SK-N-SH (cell line): ENCODE measurements around the gene TIA1.

Experiments used
- EZH2phosphoT487 ChIP-seq: fragments of 200-600 bp; sonication (generic); IDR thresholded peaks from 2 replicates; pipeline ENCODE4 v1.6.1; 2017; ENCODE audit warnings: low read depth, mixed run types, mild to moderate bottlenecking, antibody characterized with exemption, moderate library complexity, borderline replicate concordance
- FOSL2 ChIP-seq: IDR thresholded peaks from 2 replicates; pipeline ENCODE4 v1.4.0; 2012; ENCODE audit warnings: low read depth, mild to moderate bottlenecking, moderate library complexity, borderline replicate concordance
- GABPA ChIP-seq: IDR thresholded peaks from 2 replicates; pipeline ENCODE4 v1.4.0; 2012; ENCODE audit warnings: low read depth, mild to moderate bottlenecking
- NFIC ChIP-seq: IDR thresholded peaks from 2 replicates; pipeline ENCODE4 v1.4.0; 2012; ENCODE audit warnings: borderline replicate concordance
- PBX3 ChIP-seq: IDR thresholded peaks from 2 replicates; pipeline ENCODE4; 2012
- TEAD4 ChIP-seq: IDR thresholded peaks from 2 replicates; pipeline ENCODE4 v1.4.0; 2012; ENCODE audit warnings: mild to moderate bottlenecking, borderline replicate concordance; ENCODE audit not compliant: insufficient read depth
- ZBTB33 ChIP-seq: IDR thresholded peaks from 2 replicates; pipeline ENCODE4 v1.4.0; 2012; ENCODE audit warnings: low read depth, borderline replicate concordance
- TF ChIP-seq, protein P1 (sequence below): fragments of 200-600 bp; sonication (generic); IDR thresholded peaks from 2 replicates; pipeline ENCODE4 v1.6.1; 2017; ENCODE audit warnings: antibody characterized with exemption, mild to moderate bottlenecking, moderate library complexity
- TF ChIP-seq, protein P2 (sequence below): IDR thresholded peaks from 2 replicates; pipeline ENCODE4 v1.4.0; 2012; ENCODE audit warnings: low read depth

DNA sequence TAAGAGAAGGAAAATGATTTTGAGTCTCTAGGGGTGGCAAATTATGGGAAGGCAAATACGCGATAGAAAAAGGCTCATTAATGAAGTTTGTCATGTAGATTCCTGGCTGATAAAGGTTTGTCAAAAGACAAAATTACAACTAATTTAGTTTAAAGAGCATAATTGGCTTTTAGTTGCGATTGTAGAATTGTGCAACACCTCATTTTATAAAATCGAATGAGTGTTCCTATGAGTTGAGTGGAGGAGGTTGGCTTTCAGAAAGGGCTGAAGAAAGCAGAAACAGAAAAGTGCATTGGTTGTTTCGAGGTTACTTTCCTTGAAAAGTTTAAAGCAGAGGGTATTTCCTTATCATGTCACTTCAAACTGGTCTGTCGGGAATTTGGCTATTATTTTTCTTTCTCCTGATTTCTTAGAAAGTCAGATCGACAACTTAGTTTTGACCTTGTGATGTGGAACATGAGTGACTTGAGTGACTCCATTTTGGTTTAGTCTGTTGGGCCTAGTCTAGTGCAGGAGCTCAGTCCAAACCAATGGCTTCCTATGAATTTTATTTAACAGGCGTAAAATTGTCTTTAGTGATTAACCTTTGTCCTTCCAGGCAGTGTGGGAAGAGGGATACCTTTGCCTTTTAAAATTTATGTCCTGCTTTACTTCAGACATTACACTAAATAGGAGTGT, 7.3 kb upstream of the TIA1 start:
- TF ChIP-seq, protein P1, sequence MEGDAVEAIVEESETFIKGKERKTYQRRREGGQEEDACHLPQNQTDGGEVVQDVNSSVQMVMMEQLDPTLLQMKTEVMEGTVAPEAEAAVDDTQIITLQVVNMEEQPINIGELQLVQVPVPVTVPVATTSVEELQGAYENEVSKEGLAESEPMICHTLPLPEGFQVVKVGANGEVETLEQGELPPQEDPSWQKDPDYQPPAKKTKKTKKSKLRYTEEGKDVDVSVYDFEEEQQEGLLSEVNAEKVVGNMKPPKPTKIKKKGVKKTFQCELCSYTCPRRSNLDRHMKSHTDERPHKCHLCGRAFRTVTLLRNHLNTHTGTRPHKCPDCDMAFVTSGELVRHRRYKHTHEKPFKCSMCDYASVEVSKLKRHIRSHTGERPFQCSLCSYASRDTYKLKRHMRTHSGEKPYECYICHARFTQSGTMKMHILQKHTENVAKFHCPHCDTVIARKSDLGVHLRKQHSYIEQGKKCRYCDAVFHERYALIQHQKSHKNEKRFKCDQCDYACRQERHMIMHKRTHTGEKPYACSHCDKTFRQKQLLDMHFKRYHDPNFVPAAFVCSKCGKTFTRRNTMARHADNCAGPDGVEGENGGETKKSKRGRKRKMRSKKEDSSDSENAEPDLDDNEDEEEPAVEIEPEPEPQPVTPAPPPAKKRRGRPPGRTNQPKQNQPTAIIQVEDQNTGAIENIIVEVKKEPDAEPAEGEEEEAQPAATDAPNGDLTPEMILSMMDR = no peak
- TF ChIP-seq, protein P2, sequence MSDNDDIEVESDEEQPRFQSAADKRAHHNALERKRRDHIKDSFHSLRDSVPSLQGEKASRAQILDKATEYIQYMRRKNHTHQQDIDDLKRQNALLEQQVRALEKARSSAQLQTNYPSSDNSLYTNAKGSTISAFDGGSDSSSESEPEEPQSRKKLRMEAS = no peak
- no peak for TF ChIP-seq NFIC
- TF ChIP-seq GABPA = no peak
- no peak for TF ChIP-seq ZBTB33
- no peak for TF ChIP-seq FOSL2
- TF ChIP-seq TEAD4 = no peak
- TF ChIP-seq EZH2phosphoT487 = no peak
- TF ChIP-seq PBX3 = no peak
